Epithelial cell of alveolus of lung (primary cell): Measurements from ENCODE around the gene SIDT1. TPM values are rescaled to one million over a fixed set of nuclear protein-coding genes. Genes with fewer than 3 reads are reported as not detected.

Experiments used
- total RNA-seq: library from RNA; depleted of rRNA; stranded (reverse); fragments of >200 nt; gene quantifications from 2 replicates; pipeline ENCODE4 v1.2.1, GENCODE V29; 2015

SIDT1 gene
- total RNA-seq = 0.13 TPM in 1 of 2 replicates, not detected in the other

GRCh38 chr3:113531826-113532697 lies at the start of gene SIDT1:
SIDT1 (plus strand) TSS chr3:113532555; CDS start chr3:113533022, 467 bp downstream.

Other genes starting within 250 kb of the SIDT1 start
- gene CFAP44, start 91.1 kb upstream of the SIDT1 start, total RNA-seq = 0.24 and 0.52 TPM in 2 replicates
- 12.4 and 15.3 TPM in 2 replicates for gene SPICE1, start 17.4 kb upstream of the SIDT1 start, total RNA-seq
- gene USF3, start 164.1 kb downstream of the SIDT1 start, total RNA-seq = 8.4 and 14.2 TPM in 2 replicates
- 70.3 and 123 TPM in 2 replicates for gene NAA50, start 213.7 kb downstream of the SIDT1 start, total RNA-seq
- 45.4 and 53.4 TPM in 2 replicates for gene ATP6V1A, start 214.5 kb downstream of the SIDT1 start, total RNA-seq